ENCODE data around the gene SDC3. TPM values are rescaled to one million over a fixed set of nuclear protein-coding genes. Genes with fewer than 3 reads are reported as not detected.

SDC3 gene
- total and polyA plus RNA-seq, 2 donors (not counting 1 experiment from before 2014, with no cell fraction given), result 0.30 to 4.6 TPM

DNA sequence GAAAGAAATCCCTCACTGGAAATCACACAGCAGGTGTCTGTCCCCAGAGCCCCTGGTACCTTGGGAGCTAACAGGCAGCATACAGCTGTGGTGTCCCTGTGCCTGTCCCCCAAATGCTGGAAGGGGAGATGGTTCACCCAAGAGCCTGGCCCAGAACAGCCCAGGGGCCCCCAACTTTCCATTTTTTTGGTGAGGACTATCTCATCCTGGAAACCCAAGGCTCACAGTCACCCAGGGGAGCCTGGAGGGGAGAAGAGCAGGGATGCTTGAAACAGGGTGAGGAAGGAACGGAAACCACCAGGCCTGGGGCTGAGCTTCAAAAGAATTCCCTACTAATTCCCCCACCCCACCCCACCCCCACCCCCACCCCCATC, 3.6 kb downstream of the SDC3 start:
- no peak for TF ChIP-seq EZH2 (IDR thresholded peaks at IDR 0.05; ENCODE audit: borderline replicate concordance, insufficient read depth, low read depth, low read length, poor library complexity, severe bottlenecking)
- TF ChIP-seq, protein P1, sequence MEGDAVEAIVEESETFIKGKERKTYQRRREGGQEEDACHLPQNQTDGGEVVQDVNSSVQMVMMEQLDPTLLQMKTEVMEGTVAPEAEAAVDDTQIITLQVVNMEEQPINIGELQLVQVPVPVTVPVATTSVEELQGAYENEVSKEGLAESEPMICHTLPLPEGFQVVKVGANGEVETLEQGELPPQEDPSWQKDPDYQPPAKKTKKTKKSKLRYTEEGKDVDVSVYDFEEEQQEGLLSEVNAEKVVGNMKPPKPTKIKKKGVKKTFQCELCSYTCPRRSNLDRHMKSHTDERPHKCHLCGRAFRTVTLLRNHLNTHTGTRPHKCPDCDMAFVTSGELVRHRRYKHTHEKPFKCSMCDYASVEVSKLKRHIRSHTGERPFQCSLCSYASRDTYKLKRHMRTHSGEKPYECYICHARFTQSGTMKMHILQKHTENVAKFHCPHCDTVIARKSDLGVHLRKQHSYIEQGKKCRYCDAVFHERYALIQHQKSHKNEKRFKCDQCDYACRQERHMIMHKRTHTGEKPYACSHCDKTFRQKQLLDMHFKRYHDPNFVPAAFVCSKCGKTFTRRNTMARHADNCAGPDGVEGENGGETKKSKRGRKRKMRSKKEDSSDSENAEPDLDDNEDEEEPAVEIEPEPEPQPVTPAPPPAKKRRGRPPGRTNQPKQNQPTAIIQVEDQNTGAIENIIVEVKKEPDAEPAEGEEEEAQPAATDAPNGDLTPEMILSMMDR (IDR thresholded peaks at IDR 0.05), result no peak
- Histone ChIP-seq H3K9ac (ENCODE audit: low read length) (no peak overlapping the region), H3K27me3 (replicated peaks in 1 of 4; ENCODE audit: control extremely low read depth in 1 of 4, control insufficient read depth in 3 of 4, insufficient read depth in 4 of 4, low read length in 3 of 4) (peaks cover 0 to 51% (median 17%) of the 10 kb centered on the region in 4 experiments), H3K4me3 (ENCODE audit: control extremely low read depth in 1 of 5, extremely low read depth in 1 of 5, insufficient read depth in 1 of 5, low read depth in 2 of 5, low read length in 4 of 5) (no peak overlapping the region), H3K4me2 (replicated peaks; ENCODE audit: low read depth, low read length, poor library complexity, severe bottlenecking) (no peak overlapping the region), H3K27ac (ENCODE audit: low read length in 2 of 2) (no peak overlapping the region), H4K20me1 (ENCODE audit: control insufficient read depth, insufficient read depth, low read length, poor library complexity, severe bottlenecking) (no peaks in the 10 kb centered on the region), H3K79me2 (ENCODE audit: control insufficient read depth, insufficient read depth, low read length) (no peaks in the 10 kb centered on the region), H2AFZ (ENCODE audit: insufficient read depth, low read depth, low read length, poor library complexity, severe bottlenecking) (no peak overlapping the region), H3K4me1 (ENCODE audit: control insufficient read depth in 2 of 2, insufficient read depth in 2 of 2, low read length in 2 of 2) (peaks cover 22 to 23% of the 10 kb centered on the region in 2 donors), H3K36me3 (replicated peaks in 1 of 2; ENCODE audit: control extremely low read depth in 1 of 2, control insufficient read depth in 1 of 2, extremely low read depth in 1 of 2, insufficient read depth in 2 of 2, low read length in 1 of 2) (no peaks in the 10 kb centered on the region), H3K9me3 (ENCODE audit: control extremely low read depth in 1 of 3, control insufficient read depth in 2 of 3, insufficient read depth in 1 of 3, low read length in 2 of 3) (peaks cover 0 to 14% (median 0%) of the 10 kb centered on the region in 3 donors)
- ChIA-PET CTCF (interaction anchor here (1.0 to 4.8 kb wide), 3 partner anchors 18 to 103 kb away, joined by 3 to 28 read pairs (median 3); no protein-coding TSS in a partner anchor), POLR2A (interaction anchor here (0.7 to 1.0 kb wide), 2 partner anchors 12 to 93 kb away, joined by 6 to 8 read pairs; no protein-coding TSS in a partner anchor)
- peaks cover 17% of the 10 kb centered on the region for H3K4me1 Mint-ChIP-seq
- ATAC-seq (ENCODE audit: low read depth), result no peak
- H3K9me3 Mint-ChIP-seq (ENCODE audit: insufficient read depth), result no peaks in the 10 kb centered on the region
- no peak overlapping the region for H3K27ac Mint-ChIP-seq
- no peak for DNase-seq
- intact Hi-C loops (cut with micrococcal nuclease), result loop anchor here (10.0 kb wide), 1 partner anchor 50 kb away; no protein-coding TSS in a partner anchor
- no CpG with 5 or more reads among the region's 1 CpG for WGBS (ENCODE audit: insufficient coverage)
- peaks cover 39% of the 10 kb centered on the region for H3K27me3 Mint-ChIP-seq
- H3K4me3 Mint-ChIP-seq, result no peak overlapping the region

DNA sequence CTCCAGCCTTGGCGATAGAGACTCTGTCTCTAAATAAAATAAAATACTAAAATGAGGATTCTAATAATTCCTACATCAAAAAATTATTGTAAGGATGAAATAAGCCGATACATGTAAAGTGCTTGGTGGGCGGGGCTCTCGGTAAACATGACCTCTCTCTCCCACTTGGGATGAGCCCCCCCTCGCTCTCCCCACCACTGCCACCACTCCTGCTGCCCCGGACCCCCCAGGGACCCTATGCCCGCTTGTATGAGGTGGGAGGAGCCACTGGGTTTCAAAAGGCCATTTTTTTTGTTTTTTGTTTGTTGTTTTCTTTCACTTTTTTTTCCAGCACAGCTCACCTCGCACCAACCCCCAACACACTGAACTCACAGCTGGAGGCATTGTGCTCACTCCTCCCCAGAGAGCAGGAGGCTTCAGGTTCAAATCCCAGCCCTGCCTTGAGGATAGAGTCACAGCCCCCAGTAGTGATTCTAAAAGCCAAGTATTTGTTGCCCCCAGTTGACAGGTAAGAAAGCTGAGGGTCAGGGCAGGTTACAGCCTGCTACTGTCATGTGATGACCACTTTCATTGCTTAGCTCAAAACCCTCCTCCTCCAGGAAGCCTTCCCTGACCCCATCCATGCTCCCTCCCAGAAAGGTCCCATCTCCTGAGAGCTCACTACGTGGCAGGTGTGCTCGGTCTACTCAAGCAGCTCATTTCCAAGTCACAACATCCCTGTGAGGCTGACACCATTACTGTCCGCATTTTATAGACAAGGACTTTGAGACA, 4.2 kb downstream of the SDC3 start:
- Histone ChIP-seq H3K4me1 (ENCODE audit: control insufficient read depth in 2 of 2, insufficient read depth in 2 of 2, low read length in 2 of 2) (peaks cover 17% of the 10 kb centered on the region in 2 donors), H3K27ac (ENCODE audit: low read length in 2 of 2) (no peak overlapping the region), H3K9me3 (ENCODE audit: control extremely low read depth in 1 of 3, control insufficient read depth in 2 of 3, insufficient read depth in 1 of 3, low read length in 2 of 3) (peaks cover 0 to 14% (median 0%) of the 10 kb centered on the region in 3 donors), H3K4me2 (replicated peaks; ENCODE audit: low read depth, low read length, poor library complexity, severe bottlenecking) (no peak overlapping the region), H3K4me3 (ENCODE audit: control extremely low read depth in 1 of 5, extremely low read depth in 1 of 5, insufficient read depth in 1 of 5, low read depth in 2 of 5, low read length in 4 of 5) (no peak overlapping the region), H3K27me3 (replicated peaks in 1 of 4; ENCODE audit: control extremely low read depth in 1 of 4, control insufficient read depth in 3 of 4, insufficient read depth in 4 of 4, low read length in 3 of 4) (peaks cover 0 to 46% (median 16%) of the 10 kb centered on the region in 4 experiments), H4K20me1 (ENCODE audit: control insufficient read depth, insufficient read depth, low read length, poor library complexity, severe bottlenecking) (no peaks in the 10 kb centered on the region), H3K9ac (ENCODE audit: low read length) (no peak overlapping the region), H2AFZ (ENCODE audit: insufficient read depth, low read depth, low read length, poor library complexity, severe bottlenecking) (no peak overlapping the region), H3K79me2 (ENCODE audit: control insufficient read depth, insufficient read depth, low read length) (no peaks in the 10 kb centered on the region), H3K36me3 (replicated peaks in 1 of 2; ENCODE audit: control extremely low read depth in 1 of 2, control insufficient read depth in 1 of 2, extremely low read depth in 1 of 2, insufficient read depth in 2 of 2, low read length in 1 of 2) (no peaks in the 10 kb centered on the region)
- DNase-seq (no peak), ATAC-seq (ENCODE audit: low read depth) (no peak)
- H3K27ac Mint-ChIP-seq, result no peak overlapping the region
- intact Hi-C loops (cut with micrococcal nuclease), result loop anchor here (10.0 kb wide), 1 partner anchor 50 kb away; no protein-coding TSS in a partner anchor
- H3K27me3 Mint-ChIP-seq, result peaks cover 34% of the 10 kb centered on the region
- peaks cover 15% of the 10 kb centered on the region for H3K4me1 Mint-ChIP-seq
- POLR2A ChIA-PET, result interaction anchor here (0.7 to 1.0 kb wide), 2 partner anchors 12 to 93 kb away, joined by 6 to 8 read pairs; no protein-coding TSS in a partner anchor
- H3K4me3 Mint-ChIP-seq, result no peak overlapping the region
- CTCF ChIA-PET, result interaction anchor here (0.7 to 4.8 kb wide), 5 partner anchors 18 to 130 kb away, joined by 3 to 28 read pairs (median 3); no protein-coding TSS in a partner anchor
- WGBS (ENCODE audit: insufficient coverage), result 77% methylated on average over 3 of the region's 11 CpGs
- TF ChIP-seq EZH2 (IDR thresholded peaks at IDR 0.05; ENCODE audit: borderline replicate concordance, insufficient read depth, low read depth, low read length, poor library complexity, severe bottlenecking), result no peak
- TF ChIP-seq, protein P1 (IDR thresholded peaks at IDR 0.05), result no peak
- H3K9me3 Mint-ChIP-seq (ENCODE audit: insufficient read depth), result no peaks in the 10 kb centered on the region

All from B cell (primary cell).